Thymus (tissue), 14 donors: ENCODE results near the gene CNPY2. TPM values are rescaled to one million over a fixed set of nuclear protein-coding genes. Genes with fewer than 3 reads are reported as not detected.

Experiments
- DNase-seq, 9 donors: peaks; one replicate each; pipeline ENCODE4 v3.0.0-alpha.2; 2013; ENCODE audit warnings: low spot score in 9 of 9, low read depth in 6 of 9, missing footprints in 1 of 9
- H3K27ac ChIP-seq, 2 donors: one replicate each; pipeline ENCODE4 v1.5.1; 2013; ENCODE audit warnings: control low read depth in 1 of 2, low read depth in 1 of 2, low read length in 1 of 2, mild to moderate bottlenecking in 1 of 2, moderate library complexity in 1 of 2
- H3K27me3 ChIP-seq, 2 donors: one replicate each; pipeline ENCODE4 v1.5.1; 2013; ENCODE audit warnings: low read length in 1 of 2; ENCODE audit not compliant: control insufficient read depth in 2 of 2, insufficient read depth in 1 of 2
- H3K36me3 ChIP-seq, 2 donors: one replicate each; pipeline ENCODE4 v1.5.1; 2013; ENCODE audit warnings: low read length in 1 of 2, mild to moderate bottlenecking in 1 of 2, moderate library complexity in 1 of 2; ENCODE audit not compliant: control insufficient read depth in 2 of 2, insufficient read depth in 2 of 2
- H3K4me1 ChIP-seq, 2 donors: one replicate each; pipeline ENCODE4 v1.5.1; 2013; ENCODE audit warnings: low read length in 2 of 2; ENCODE audit not compliant: control insufficient read depth in 2 of 2, insufficient read depth in 2 of 2
- H3K4me3 ChIP-seq, 2 donors: one replicate each; pipeline ENCODE4 v1.5.1; 2013; ENCODE audit warnings: low read length in 2 of 2, control low read depth in 1 of 2, mild to moderate bottlenecking in 1 of 2
- H3K9me3 ChIP-seq, 2 donors: one replicate each; pipeline ENCODE4 v1.5.1; 2013; ENCODE audit warnings: low read length in 1 of 2, mild to moderate bottlenecking in 1 of 2; ENCODE audit not compliant: control insufficient read depth in 2 of 2, insufficient read depth in 1 of 2
- WGBS: extraction: QIAGEN DNeasy Blood & Tissue Kit; methylation state at CpG from one replicate; pipeline ENCODE4 v1.1.7; 2013; 5-methylcytosine and 5-hydroxymethylcytosine counted together
- long read RNA-seq, 10 donors: transcript quantifications; one replicate each; lab custom pipeline, GENCODE V29; 2026
- polyA plus RNA-seq: library from polyadenylated mRNA; stranded (reverse); fragments of 200-250 nt; gene quantifications from one replicate; pipeline ENCODE4 v1.2.3, GENCODE V29; 2013
- total RNA-seq: library from RNA; stranded (reverse); fragments of 120-200 nt; gene quantifications from one replicate; pipeline ENCODE4 v1.2.4, GENCODE V29; 2013
- donor health status: healthy.

CNPY2 gene
- total RNA-seq, result 92.4 TPM
- 83.1 TPM for polyA plus RNA-seq
- long read RNA-seq, donor 1, partial matches to known transcripts, result 0 of 6 reads
- long read RNA-seq, donor 1, other reads (novel, unspliced or antisense), result 0 of 6 reads
- long read RNA-seq, donor 2, result 0 reads
- long read RNA-seq, donor 3, transcript CNPY2-201 (6 exons, 1,214 nt), result major isoform, 58 of 84 reads
- long read RNA-seq, donor 3, transcript CNPY2-206 (3 exons, 817 nt), result minor isoform, 16 of 84 reads
- long read RNA-seq, donor 3, transcript CNPY2-204 (3 exons, 984 nt), result minor isoform, 7 of 84 reads
- long read RNA-seq, donor 3, partial matches to known transcripts, result 0 of 84 reads
- long read RNA-seq, donor 3, other reads (novel, unspliced or antisense), result 0 of 84 reads
- long read RNA-seq, donor 4, transcript CNPY2-206 (3 exons, 817 nt), result minor isoform, 7 of 25 reads
- long read RNA-seq, donor 4, transcript CNPY2-201 (6 exons, 1,214 nt), result major isoform, 14 of 25 reads
- long read RNA-seq, donor 4, partial matches to known transcripts, result 0 of 25 reads
- long read RNA-seq, donor 4, other reads (novel, unspliced or antisense), result 0 of 25 reads
- long read RNA-seq, donor 5, transcript CNPY2-201 (6 exons, 1,214 nt), result major isoform, 55 of 89 reads
- long read RNA-seq, donor 5, transcript CNPY2-206 (3 exons, 817 nt), result minor isoform, 22 of 89 reads
- long read RNA-seq, donor 5, transcript CNPY2-204 (3 exons, 984 nt), result minor isoform, 6 of 89 reads
- long read RNA-seq, donor 5, partial matches to known transcripts, result 6 of 89 reads
- long read RNA-seq, donor 5, other reads (novel, unspliced or antisense), result 0 of 89 reads
- long read RNA-seq, donor 6, transcript CNPY2-201 (6 exons, 1,214 nt), result major isoform, 36 of 50 reads
- long read RNA-seq, donor 6, transcript CNPY2-206 (3 exons, 817 nt), result minor isoform, 8 of 50 reads
- long read RNA-seq, donor 6, partial matches to known transcripts, result 0 of 50 reads
- long read RNA-seq, donor 6, other reads (novel, unspliced or antisense), result 0 of 50 reads
- long read RNA-seq, donor 7, transcript CNPY2-204 (3 exons, 984 nt), result minor isoform, 6 of 37 reads
- long read RNA-seq, donor 7, transcript CNPY2-206 (3 exons, 817 nt), result minor isoform, 9 of 37 reads
- long read RNA-seq, donor 7, transcript CNPY2-201 (6 exons, 1,214 nt), result major isoform, 18 of 37 reads
- long read RNA-seq, donor 7, partial matches to known transcripts, result 0 of 37 reads
- long read RNA-seq, donor 7, other reads (novel, unspliced or antisense), result 0 of 37 reads
- long read RNA-seq, donor 8, transcript CNPY2-201 (6 exons, 1,214 nt), result major isoform, 9 of 15 reads
- long read RNA-seq, donor 8, partial matches to known transcripts, result 0 of 15 reads
- long read RNA-seq, donor 8, other reads (novel, unspliced or antisense), result 0 of 15 reads
- long read RNA-seq, donor 9, transcript CNPY2-206 (3 exons, 817 nt), result minor isoform, 6 of 25 reads
- long read RNA-seq, donor 9, transcript CNPY2-201 (6 exons, 1,214 nt), result major isoform, 16 of 25 reads
- long read RNA-seq, donor 9, partial matches to known transcripts, result 0 of 25 reads
- long read RNA-seq, donor 9, other reads (novel, unspliced or antisense), result 0 of 25 reads
- long read RNA-seq, donor 10, transcript CNPY2-201 (6 exons, 1,214 nt), result major isoform, 29 of 38 reads
- long read RNA-seq, donor 10, partial matches to known transcripts, result 0 of 38 reads
- long read RNA-seq, donor 10, other reads (novel, unspliced or antisense), result 0 of 38 reads

- Histone ChIP-seq H3K27me3 (no peaks in the 10 kb centered on the region), H3K36me3 (peaks cover 20 to 49% of the 10 kb centered on the region in 2 donors), H3K9me3 (no peaks in the 10 kb centered on the region), H3K27ac (peak within 1 kb of the TSS; percentile 83 to 90), H3K4me3 (peak within 1 kb of the TSS; percentile 94 to 96), H3K4me1 (peaks cover 6 to 16% of the 10 kb centered on the region in 2 donors)
- WGBS, result under 1% methylated on average over 62 of the region's 62 CpGs
- peak; percentile 85 to 96 (median 92) for DNase-seq
These were observed at the start of gene CNPY2 for GRCh38 chr12:56315622-56316473. CNPY2 (minus strand) TSS chr12:56315988; CDS start chr12:56315217, 771 bp downstream.

DNA sequence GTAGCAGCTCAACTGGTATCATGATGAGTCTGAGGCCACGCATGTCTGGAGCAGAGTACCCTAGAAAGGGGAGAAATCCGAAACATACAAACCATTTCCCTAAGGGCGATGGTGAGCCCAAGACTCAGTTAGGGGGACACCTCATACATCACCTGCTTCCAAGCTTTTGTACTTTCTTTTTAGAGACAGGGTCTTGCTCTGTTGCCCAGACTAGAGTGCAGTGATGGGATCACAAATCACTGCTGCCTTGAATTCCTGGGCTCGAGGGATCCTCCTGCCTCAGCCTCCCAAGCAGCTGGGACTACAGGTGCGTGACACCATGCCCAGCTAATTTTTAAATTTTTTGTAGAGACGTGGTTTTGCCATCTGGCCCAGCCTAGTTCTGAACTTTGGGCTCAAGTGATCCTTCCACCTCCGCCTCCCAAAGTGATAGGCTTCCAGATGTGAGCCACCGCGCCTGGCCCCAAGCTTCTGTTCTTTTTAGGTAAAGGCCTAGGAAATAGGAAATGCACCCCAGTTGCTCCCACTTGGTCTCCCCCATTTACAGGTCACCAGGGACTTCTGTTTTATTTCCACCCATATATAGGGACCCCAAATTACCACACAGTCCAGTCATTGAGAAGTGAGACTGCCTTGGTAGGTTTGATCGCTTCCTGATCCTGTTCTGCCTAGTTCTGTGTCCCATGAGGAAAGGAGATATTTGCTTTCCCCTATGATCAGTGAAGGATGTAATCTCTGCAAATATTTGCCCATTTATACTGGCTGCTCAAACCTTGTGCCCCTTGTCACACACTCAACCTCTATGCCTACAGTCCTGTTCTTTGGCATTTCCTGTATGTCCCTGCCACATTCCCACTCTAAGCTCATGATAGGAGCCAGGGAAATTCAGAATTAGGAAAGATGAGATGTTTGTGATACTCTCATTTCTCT, 46.6 kb upstream of the CNPY2 start, which contains the start of gene APOF:
Gene APOF, minus strand, starts transcription at position 728 of the 930 bp plus-strand sequence. Its CDS starts 112 bp downstream, at position 616.
- no peak for DNase-seq
- no peak within 1 kb of the TSS for H3K27ac ChIP-seq
- WGBS, result 97% methylated on average over 10 of the region's 10 CpGs
- H3K4me1 ChIP-seq, result peaks cover 10 to 15% of the 10 kb centered on the region in 2 donors
- H3K27me3 ChIP-seq, result no peaks in the 10 kb centered on the region
- no peak within 1 kb of the TSS for H3K4me3 ChIP-seq
- H3K36me3 ChIP-seq, result no peaks in the 10 kb centered on the region
- peaks cover 0 to 2% of the 10 kb centered on the region in 2 donors for H3K9me3 ChIP-seq

- 89% methylated on average over 8 of the region's 8 CpGs for WGBS
- Histone ChIP-seq H3K27me3 (no peaks in the 10 kb centered on the region), H3K9me3 (peaks cover 0 to 2% of the 10 kb centered on the region in 2 donors), H3K4me1 (peaks cover 10 to 15% of the 10 kb centered on the region in 2 donors), H3K4me3 (no peak overlapping the region), H3K27ac (no peak overlapping the region), H3K36me3 (no peaks in the 10 kb centered on the region)
- DNase-seq, result no peak
These were observed 45.8 kb upstream of the CNPY2 start for GRCh38 chr12:56361487-56362129.

DNA sequence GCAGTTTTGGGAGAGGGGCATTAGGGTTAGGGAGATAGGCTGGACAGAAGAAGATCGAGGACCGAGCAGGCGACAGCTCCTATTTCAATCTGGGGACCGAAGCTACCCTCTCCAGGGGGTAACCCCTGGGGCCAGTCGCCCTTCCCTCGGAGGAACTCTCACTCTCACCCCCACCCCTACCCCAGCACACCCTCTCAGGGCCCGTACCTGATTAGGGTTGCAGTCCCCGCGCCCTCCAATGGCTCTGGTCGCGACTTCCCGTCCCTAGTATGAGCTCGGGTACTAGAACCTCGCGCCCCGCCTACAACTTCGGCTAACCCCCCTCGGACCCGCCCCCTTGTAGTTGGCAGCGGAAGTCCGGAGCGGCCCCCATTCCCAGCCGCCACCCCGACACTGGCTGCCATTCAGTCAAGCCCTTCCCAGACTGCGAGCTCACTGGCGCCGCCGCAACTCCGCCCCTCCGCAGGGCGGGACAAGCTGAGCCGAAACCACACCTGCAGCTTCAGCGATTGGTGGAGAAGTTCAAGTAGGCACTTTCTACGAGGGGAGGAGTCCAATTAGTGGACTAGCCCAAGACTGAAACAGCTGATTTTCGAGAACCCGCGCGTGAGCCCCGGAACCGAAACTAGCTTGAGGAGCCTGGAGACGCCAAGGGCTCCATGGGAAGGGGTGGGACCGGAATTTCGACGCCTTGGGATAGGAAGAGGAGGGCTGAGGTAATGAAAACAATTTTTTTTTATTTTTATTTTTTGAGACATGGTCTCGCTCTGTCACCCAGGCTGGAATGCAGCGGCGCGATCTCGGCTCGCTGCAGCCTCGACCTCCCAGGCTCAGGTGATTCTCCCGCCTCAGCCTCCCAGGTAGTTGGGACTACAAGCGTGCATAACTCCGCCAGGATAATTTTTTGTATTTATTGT, 44.3 kb upstream of the CNPY2 start, which contains the start of gene STAT2:
Gene STAT2, minus strand, starts transcription at position 257 of the 917 bp plus-strand sequence. CDS start 3,536 bp downstream, outside the sequence.
- under 1% methylated on average over 54 of the region's 54 CpGs for WGBS

DNA sequence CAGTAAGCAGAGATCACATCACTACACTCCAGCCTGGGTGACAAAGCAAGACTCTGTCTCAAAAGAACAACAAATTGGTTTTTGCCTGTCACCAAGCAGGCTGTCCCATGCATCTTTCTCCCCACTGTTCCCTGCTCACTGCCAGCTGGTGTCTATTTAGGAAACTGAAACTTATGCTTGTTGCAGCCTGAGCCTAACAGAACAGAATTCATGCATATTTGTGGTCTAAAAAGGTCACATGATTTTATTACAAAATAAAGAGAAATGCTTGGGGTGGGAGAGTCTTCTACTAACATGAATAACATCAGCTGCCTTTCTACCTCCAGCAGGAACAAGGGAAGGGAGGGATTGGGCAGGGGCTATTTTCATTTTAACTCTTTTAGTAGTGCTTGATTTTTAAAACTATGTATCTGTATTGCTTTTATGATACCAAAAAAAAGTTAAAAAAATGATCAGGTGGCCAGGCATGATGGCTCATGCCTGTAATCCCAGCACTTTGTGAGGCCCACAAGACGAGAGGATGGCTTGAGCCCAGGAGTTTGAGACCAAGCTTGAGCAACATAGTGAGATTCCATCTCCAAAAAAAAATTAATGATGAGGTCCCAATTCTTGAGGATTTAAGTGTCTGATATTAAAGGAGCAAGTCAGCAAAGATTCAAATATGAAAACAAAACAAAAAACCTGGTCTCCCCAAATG, 43.2 kb upstream of the CNPY2 start:
- Histone ChIP-seq H3K4me1 (peaks cover 10 to 15% of the 10 kb centered on the region in 2 donors), H3K27ac (peak overlapping the region; percentile 22 to 55), H3K9me3 (peaks cover 0 to 2% of the 10 kb centered on the region in 2 donors), H3K27me3 (no peaks in the 10 kb centered on the region), H3K4me3 (peak overlapping the region; percentile 69 to 89), H3K36me3 (peaks cover 24% of the 10 kb centered on the region in 2 donors)
- 12% methylated on average over 1 of the region's 1 CpG for WGBS
- DNase-seq, result peak in 1 of 9 donors; percentile 41

More for the DNA sequence above, 44.3 kb upstream of the CNPY2 start, which contains the start of gene STAT2:
- Histone ChIP-seq H3K4me1 (peaks cover 10 to 15% of the 10 kb centered on the region in 2 donors), H3K4me3 (peak within 1 kb of the TSS; percentile 69 to 89), H3K27ac (peak within 1 kb of the TSS; percentile 78 to 86), H3K27me3 (no peaks in the 10 kb centered on the region), H3K36me3 (peaks cover 13% of the 10 kb centered on the region in 2 donors), H3K9me3 (peaks cover 0 to 2% of the 10 kb centered on the region in 2 donors)
- peak; percentile 95 to 100 (median 98) for DNase-seq

- H3K4me1 ChIP-seq, result no peaks in the 10 kb centered on the region
- H3K27me3 ChIP-seq, result no peaks in the 10 kb centered on the region
- H3K36me3 ChIP-seq, result peaks cover 77 to 92% of the 10 kb centered on the region in 2 donors
- DNase-seq, result no peak
- WGBS, result 100% methylated on average over 2 of the region's 2 CpGs
- no peaks in the 10 kb centered on the region for H3K9me3 ChIP-seq
- no peak overlapping the region for H3K27ac ChIP-seq
- no peak overlapping the region for H3K4me3 ChIP-seq
These were observed 35.5 kb upstream of the CNPY2 start for GRCh38 chr12:56351325-56351724.
